HepG2 (cell line): Measurements from ENCODE around the gene PIK3R1. TPM values are rescaled to one million over a fixed set of nuclear protein-coding genes. Genes with fewer than 3 reads are reported as not detected.

Source experiments
- ATAC-seq: fragments of 200-7000 bp; cut with Tn5 transposase; 3 replicates; pipeline ENCODE4 v1.9.1; 2020; ENCODE audit warnings: mild to moderate bottlenecking, moderate library complexity
- BruUV-seq: library from RNA; stranded (reverse); fragments of 400-500 nt; replicated peaks from 2 replicates; lab custom pipeline; 2021; lab: Mats Ljungman, UMichigan
- CTCF ChIA-PET: fragments of 300-600 bp; formaldehyde crosslinking; extraction: SDS; loops from one replicate; lab custom pipeline; 2021; ENCODE audit warnings: low total read pairs, inconsistent platforms, low intra/inter-chr PET ratio; lab: Yijun Ruan, JAX
- POLR2A ChIA-PET: fragments of 350-600 bp; sonication (Branson Sonifier 250); formaldehyde crosslinking; loops from one replicate; lab custom pipeline; 2020; ENCODE audit warnings: antibody characterized with exemption, inconsistent platforms; lab: Yijun Ruan, JAX
- DNase-seq: peaks from one replicate; pipeline ENCODE4 v3.0.0-alpha.2; 2015; ENCODE audit warnings: low spot score
- FAIRE-seq: peaks from 3 replicates; lab custom pipeline; 2011; peaks lifted over from hg19 to GRCh38; lab: Jason Lieb, UNC
- H2AFZ ChIP-seq: one replicate; pipeline ENCODE4 v1.6.1; 2011; ENCODE audit warnings: low read length, inconsistent platforms
- H3K27ac ChIP-seq: fragments of 300-600 bp; 3 replicates; pipeline ENCODE4 v1.8.0; 2011; ENCODE audit warnings: mixed run types, mild to moderate bottlenecking, mixed read lengths, low read length, inconsistent platforms; ENCODE audit not compliant: insufficient read depth; ENCODE audit errors: extremely low read length
- H3K27me3 ChIP-seq, 2 experiments: fragments of 200-600 bp in 1 of 2; 2 replicates in 1 of 2; 3 replicates in 1 of 2; pipeline versions ENCODE4 v1.6.0 to v1.8.0; 2011; ENCODE audit warnings: low read length in 2 of 2, mild to moderate bottlenecking in 2 of 2, moderate library complexity in 2 of 2, inconsistent platforms in 1 of 2; ENCODE audit not compliant: insufficient read depth in 2 of 2, control insufficient read depth in 1 of 2
- H3K36me3 ChIP-seq, 2 experiments: fragments of 200-600 bp in 1 of 2; replicated peaks in 1 of 2; 2 replicates in 1 of 2; 3 replicates in 1 of 2; pipeline versions ENCODE4 v1.5.1 to v1.8.0; 2011; ENCODE audit warnings: low read length in 2 of 2, inconsistent platforms in 1 of 2; ENCODE audit not compliant: insufficient read depth in 2 of 2, control insufficient read depth in 1 of 2
- H3K4me1 ChIP-seq: 2 replicates; pipeline ENCODE4 v1.5.1; 2012; ENCODE audit warnings: low read length, inconsistent platforms; ENCODE audit not compliant: insufficient read depth
- H3K4me2 ChIP-seq: 2 replicates; pipeline ENCODE4 v1.6.0; 2011; ENCODE audit warnings: low read depth, low read length, inconsistent platforms
- H3K4me3 ChIP-seq, 3 experiments: fragments of 200-600 bp in 1 of 3; sonication (generic), shearing (Covaris generic) in 1 of 3; replicated peaks in 1 of 3; 2 replicates each; pipeline ENCODE4 v1.5.1; 2011 to 2016; ENCODE audit warnings: low read length in 3 of 3, inconsistent platforms in 2 of 3, low read depth in 2 of 3, mild to moderate bottlenecking in 2 of 3, control low read depth in 1 of 3, mixed read lengths in 1 of 3; ENCODE audit not compliant: insufficient read depth in 1 of 3
- H3K79me2 ChIP-seq: one replicate; pipeline ENCODE4 v1.6.1; 2011; ENCODE audit warnings: low read length, inconsistent platforms; ENCODE audit not compliant: insufficient read depth
- H3K9ac ChIP-seq: 2 replicates; pipeline ENCODE4 v1.6.0; 2011; ENCODE audit warnings: mild to moderate bottlenecking, low read depth, low read length, inconsistent platforms; ENCODE audit not compliant: insufficient read depth
- H3K9me3 ChIP-seq: 2 replicates; pipeline ENCODE4 v1.5.1; 2012; ENCODE audit warnings: mild to moderate bottlenecking, low read length
- H4K20me1 ChIP-seq: 2 replicates; pipeline ENCODE4 v1.6.0; 2011; ENCODE audit warnings: inconsistent platforms, mild to moderate bottlenecking, low read length, moderate library complexity; ENCODE audit not compliant: insufficient read depth
- AHDC1 ChIP-seq: sonication (generic); formaldehyde crosslinking; IDR thresholded peaks from 2 replicates; pipeline ENCODE4 v1.5.1; 2020; ENCODE audit warnings: mild to moderate bottlenecking, missing genetic modification reagents, borderline replicate concordance
- DBP ChIP-seq: sonication (generic); formaldehyde crosslinking; IDR thresholded peaks from 2 replicates; pipeline ENCODE4 v1.4.0; 2020; ENCODE audit warnings: missing genetic modification reagents; ENCODE audit errors: not compliant biosample characterization
- ELF3 ChIP-seq: IDR thresholded peaks from 2 replicates; pipeline ENCODE4 v1.6.1; 2016; ENCODE audit warnings: missing genetic modification reagents, missing compliant biosample characterization
- EP300 ChIP-seq, 3 experiments: sonication (generic) in 1 of 3; formaldehyde crosslinking in 1 of 3; IDR thresholded peaks; 2 replicates each; pipeline versions ENCODE4 v1.5.1 to v1.6.1; 2011 to 2020; ENCODE audit warnings: low read depth in 2 of 3, low read length in 2 of 3, borderline replicate concordance in 1 of 3, improper control_type of control experiment in 1 of 3, mild to moderate bottlenecking in 1 of 3, missing genetic modification reagents in 1 of 3, moderate library complexity in 1 of 3
- GATAD2A ChIP-seq: IDR thresholded peaks from 2 replicates; pipeline ENCODE4 v1.6.1; 2016
- HOMEZ ChIP-seq: IDR thresholded peaks from 2 replicates; pipeline ENCODE4 v1.6.1; 2016; ENCODE audit warnings: low read depth
- PHB2 ChIP-seq: fragments of 450-650 bp; IDR thresholded peaks from 2 replicates; pipeline ENCODE4 v1.6.1; 2018; ENCODE audit not compliant: partially characterized antibody
- ZNF224 ChIP-seq: sonication (generic); formaldehyde crosslinking; IDR thresholded peaks from 2 replicates; pipeline ENCODE4 v1.5.0; 2020; ENCODE audit warnings: mild to moderate bottlenecking, missing genetic modification reagents
- WGBS: methylation state at CpG from one replicate; pipeline ENCODE4 v1.1.6; 2017; ENCODE audit warnings: low lambda C conversion rate; 5-methylcytosine and 5-hydroxymethylcytosine counted together
- in situ Hi-C: cut with HindIII; loops from 2 replicates; pipeline ENCODE4 v1.10.0; 2017; ENCODE audit warnings: low pct_unique_long_range_greater_than_20kb; ENCODE audit not compliant: extremely low pct_ligation_motif_present
- intact Hi-C: fragments of 100-400 bp; cut with micrococcal nuclease; formaldehyde crosslinking; loops from one replicate; pipeline ENCODE4 v1.10.0; 2022; ENCODE audit not compliant: unreplicated experiment
- polyA plus RNA-seq, 8 experiments: library from polyadenylated mRNA; depleted of rRNA in 3 of 8; stranded (reverse) in 7 of 8; unstranded in 1 of 8; fragments of >200 nt; fragmentation: Illumina TruSeq in 4 of 8; extraction: Trizol in 4 of 8; gene quantifications; 2 replicates each; pipeline versions ENCODE4 v1.2.1 to v1.2.3, GENCODE V29; 2011 to 2016; ENCODE audit warnings: low read depth in 4 of 8, missing spikeins in 1 of 8, mixed read lengths in 1 of 8; ENCODE audit not compliant: insufficient read depth in 1 of 8
- total RNA-seq, 5 experiments: library from RNA; depleted of rRNA; stranded (reverse); fragments of >200 nt; fragmentation: Illumina TruSeq; extraction: Trizol; gene quantifications; 2 replicates each; pipeline ENCODE4 v1.2.3, GENCODE V29; 2016; ENCODE audit warnings: low read depth in 1 of 5

Gene PIK3R1
- total and polyA plus RNA-seq, 2 of the 13 experiments (the other 11 are each of a cell fraction or from before 2014, with no cell fraction given): 8.4 to 21.3 TPM

- TF ChIP-seq EP300 (IDR thresholded peaks at IDR 0.05; ENCODE audit: low read depth in 2 of 2, low read length in 2 of 2): peak in 1 of 2 experiments; percentile 38; a peak in 1 of 4 replicates
- TF ChIP-seq EP300 (CRISPR knock-in tag; IDR thresholded peaks at IDR 0.05; ENCODE audit: borderline replicate concordance): no peak
- TF ChIP-seq AHDC1: 0 out of 2 replicates have a peak, but pooled peaks have one; percentile 17
- 0 out of 2 replicates have a peak, but pooled peaks have one; percentile 14 for TF ChIP-seq ELF3
- TF ChIP-seq GATAD2A (CRISPR knock-in tag): peak; percentile 78; the same call in 1 of the 2 replicates
Measured at GRCh38 chr5:68264024-68264956, 48.7 kb downstream of the PIK3R1 start (continued).

- H3K79me2 ChIP-seq: peaks cover 36% of the 10 kb centered on the region
- peaks cover 84% of the 10 kb centered on the region for H3K4me1 ChIP-seq
- FAIRE-seq: no peak
- no peak overlapping the region for H2AFZ ChIP-seq
- no TSS peak for BruUV-seq
- POLR2A ChIA-PET: no interaction called here
- H4K20me1 ChIP-seq: no peaks in the 10 kb centered on the region; the same call in 1 of the 2 replicates
- ATAC-seq: peak; percentile 42
- CTCF ChIA-PET: no interaction called here
- 53% methylated on average over 2 of the region's 2 CpGs for WGBS
- intact Hi-C loops: no loop called here
- H3K9me3 ChIP-seq: no peaks in the 10 kb centered on the region
- H3K9ac ChIP-seq: no peak overlapping the region
- H3K36me3 ChIP-seq: no peaks in the 10 kb centered on the region
- no peak overlapping the region for H3K4me2 ChIP-seq
- no peak overlapping the region for H3K4me3 ChIP-seq
- in situ Hi-C loops: no loop called here
- peak overlapping the region; percentile 62 for H3K27ac ChIP-seq
- no peaks in the 10 kb centered on the region for H3K27me3 ChIP-seq
- no peak for DNase-seq
- no peak for TF ChIP-seq HOMEZ (CRISPR knock-in tag)
- TF ChIP-seq ZNF224: no peak
- TF ChIP-seq DBP: no peak
- TF ChIP-seq PHB2: no peak
Measured at GRCh38 chr5:68265347-68265746, 49.8 kb downstream of the PIK3R1 start.
